CD4-positive, alpha-beta T cell (primary cell): ENCODE results near the gene RAMACL. TPM values are rescaled to one million over a fixed set of nuclear protein-coding genes. Genes with fewer than 3 reads are reported as not detected.

ENCODE experiments used
- ATAC-seq: fragments of 200-7000 bp; cut with Tn5 transposase; one replicate; pipeline ENCODE4 v1.10.0; 2022; ENCODE audit warnings: mild to moderate bottlenecking; ENCODE audit not compliant: poor library complexity
- CTCF ChIA-PET: fragments of 350-600 bp; sonication (Branson Sonifier 250); formaldehyde crosslinking; loops from one replicate; lab custom pipeline; 2021; ENCODE audit warnings: antibody characterized with exemption, inconsistent platforms; lab: Charles Lee
- POLR2A ChIA-PET: fragments of 350-600 bp; sonication (Branson Sonifier 250); formaldehyde crosslinking; loops from one replicate; lab custom pipeline; 2021; ENCODE audit warnings: antibody characterized with exemption, inconsistent platforms; lab: Charles Lee
- DNase-seq, 14 experiments: peaks; one replicate each; pipeline ENCODE4 v3.0.0-alpha.2; 2013 to 2020; ENCODE audit warnings: mixed read lengths in 2 of 14
- H3K27ac ChIP-seq, 2 donors: one replicate each; pipeline versions ENCODE4 v1.5.1 to v1.7.0; 2013; ENCODE audit warnings: low read length in 2 of 2, low read depth in 1 of 2, mild to moderate bottlenecking in 1 of 2
- H3K27me3 ChIP-seq, 2 experiments: 1 replicate in 1 of 2; 2 replicates in 1 of 2; pipeline versions ENCODE4 v1.6.1 to v1.7.0; 2013; ENCODE audit warnings: low read length in 2 of 2, control low read depth in 1 of 2, mild to moderate bottlenecking in 1 of 2, moderate library complexity in 1 of 2; ENCODE audit not compliant: insufficient read depth in 2 of 2, control insufficient read depth in 1 of 2
- H3K36me3 ChIP-seq: one replicate; pipeline ENCODE4 v1.6.1; 2013; ENCODE audit warnings: low read length, control low read depth; ENCODE audit not compliant: insufficient read depth
- H3K4me1 ChIP-seq: one replicate; pipeline ENCODE4 v1.6.1; 2013; ENCODE audit warnings: low read length, control low read depth; ENCODE audit not compliant: insufficient read depth
- H3K4me3 ChIP-seq: one replicate; pipeline ENCODE4 v1.5.1; 2013; ENCODE audit warnings: mild to moderate bottlenecking, low read length, moderate library complexity
- H3K9me3 ChIP-seq, 2 experiments: 1 replicate in 1 of 2; 2 replicates in 1 of 2; pipeline versions ENCODE4 v1.6.1 to v1.7.0; 2013; ENCODE audit warnings: low read length in 2 of 2, mild to moderate bottlenecking in 2 of 2, control low read depth in 1 of 2, moderate library complexity in 1 of 2; ENCODE audit not compliant: control insufficient read depth in 1 of 2, insufficient read depth in 1 of 2
- H3K27ac Mint-ChIP-seq: one replicate; pipeline ENCODE4 v1.8.0; 2020; ENCODE audit warnings: mixed read lengths
- H3K27me3 Mint-ChIP-seq: one replicate; pipeline ENCODE4 v1.8.0; 2021; ENCODE audit warnings: mixed read lengths
- H3K36me3 Mint-ChIP-seq: one replicate; pipeline ENCODE4 v1.8.0; 2021; ENCODE audit warnings: low read depth, mixed read lengths
- H3K4me1 Mint-ChIP-seq: one replicate; pipeline ENCODE4 v1.8.0; 2021; ENCODE audit warnings: low read depth, mixed read lengths
- H3K4me3 Mint-ChIP-seq: one replicate; pipeline ENCODE4 v1.8.0; 2020; ENCODE audit warnings: mild to moderate bottlenecking, mixed read lengths
- H3K9me3 Mint-ChIP-seq: one replicate; pipeline ENCODE4 v1.8.0; 2020; ENCODE audit warnings: mixed read lengths
- CTCF ChIP-seq: fragments of 200-600 bp; IDR thresholded peaks from one replicate; pipeline ENCODE4 v1.8.0; 2022; ENCODE audit warnings: antibody characterized with exemption, mild to moderate bottlenecking
- intact Hi-C, 2 experiments: fragments of 100-400 bp; cut with DNase I in 1 of 2; cut with micrococcal nuclease in 1 of 2; formaldehyde crosslinking; loops; one replicate each; pipeline versions ENCODE4 v1.15.1 to v1.9.0; 2023 to 2025; cut with DNase I, micrococcal nuclease
- total RNA-seq, 174 experiments: library from RNA in 2 of 174; stranded (reverse) in 2 of 174; gene quantifications; one replicate each; pipeline ENCODE4 v1.2.3 and lab custom pipeline; 2021 to 2026

The RAMACL gene
- total RNA-seq, 2 experiments from 2014 or later: 0.52 to 0.75 TPM

GRCh38 chr6:166627033-166627874, 40.8 kb upstream of the RAMACL start, which contains the start of gene RPS6KA2:
RPS6KA2 (minus strand) TSS chr6:166627251; CDS start chr6:166627019, 232 bp downstream.
- H3K4me3 Mint-ChIP-seq: peak within 1 kb of the TSS; percentile 91
- no peak for TF ChIP-seq CTCF

GRCh38 chr6:166626177-166627032, 39.9 kb upstream of the RAMACL start:
- H3K36me3 Mint-ChIP-seq: peaks cover 8% of the 10 kb centered on the region
- POLR2A ChIA-PET: interaction anchor here (0.9 to 2.5 kb wide), 13 partner anchors 42 to 725 kb away, joined by 3 to 21 read pairs (median 6); partner anchors contain the start of genes CEP43, RNASET2 and SFT2D1
- H3K4me3 Mint-ChIP-seq: peak overlapping the region; percentile 91
- peaks cover 31% of the 10 kb centered on the region for H3K4me1 Mint-ChIP-seq
- peaks cover 31% of the 10 kb centered on the region for H3K27me3 Mint-ChIP-seq
- intact Hi-C loops: loop anchor here (1.0 to 10.0 kb wide), 7 partner anchors 139 to 1198 kb away; partner anchors contain the start of genes AFDN (in 1 of the 2), CEP43 (in 1 of the 2), MPC1 (in 1 of the 2) and RNASET2 (in 1 of the 2)
- Histone ChIP-seq H3K27ac (no peak overlapping the region), H3K9me3 (no peaks in the 10 kb centered on the region), H3K36me3 (no peaks in the 10 kb centered on the region), H3K4me3 (peak overlapping the region; percentile 65), H3K27me3 (peaks cover 4 to 20% of the 10 kb centered on the region in 2 experiments), H3K4me1 (peaks cover 24% of the 10 kb centered on the region)
- ATAC-seq (no peak), DNase-seq (peak; percentile 5 to 56 (median 16))
- no peaks in the 10 kb centered on the region for H3K9me3 Mint-ChIP-seq
- TF ChIP-seq CTCF: no peak
- H3K27ac Mint-ChIP-seq: peak overlapping the region; percentile 8
- CTCF ChIA-PET: no interaction called here

More at GRCh38 chr6:166627033-166627874, 40.8 kb upstream of the RAMACL start, which contains the start of gene RPS6KA2:
- peaks cover 31% of the 10 kb centered on the region for H3K4me1 Mint-ChIP-seq
- DNase-seq (peak; percentile 100), ATAC-seq (peak; percentile 92)
- no peaks in the 10 kb centered on the region for H3K36me3 ChIP-seq
- H3K27ac Mint-ChIP-seq: peak within 1 kb of the TSS; percentile 92
- ChIA-PET POLR2A (interaction anchor here (0.8 to 2.5 kb wide), 20 partner anchors 43 to 724 kb away, joined by 3 to 21 read pairs (median 4); partner anchors contain the start of genes CEP43, RNASET2 and SFT2D1), CTCF (interaction anchor here (0.9 to 1.2 kb wide), 3 partner anchors 139 to 372 kb away, joined by 3 read pairs; partner anchors contain the start of gene CEP43)
- peaks cover 24% of the 10 kb centered on the region for H3K4me1 ChIP-seq
- intact Hi-C loops: loop anchor here (1.0 to 10.0 kb wide), 7 partner anchors 140 to 1198 kb away; partner anchors contain the start of genes AFDN (in 1 of the 2), CEP43 (in 1 of the 2), MPC1 (in 1 of the 2) and RNASET2 (in 1 of the 2)
- peak within 1 kb of the TSS; percentile 78 for H3K4me3 ChIP-seq
- H3K27ac ChIP-seq: peak within 1 kb of the TSS in 1 of 2 donors; percentile 64
- peaks cover 8% of the 10 kb centered on the region for H3K36me3 Mint-ChIP-seq
- H3K27me3 Mint-ChIP-seq: peaks cover 29% of the 10 kb centered on the region
- H3K9me3 ChIP-seq: no peaks in the 10 kb centered on the region
- H3K27me3 ChIP-seq: peaks cover 4 to 20% of the 10 kb centered on the region in 2 experiments
- H3K9me3 Mint-ChIP-seq: no peaks in the 10 kb centered on the region
